H7 (cell line): Measurements from ENCODE around the gene DNAAF1. TPM values are rescaled to one million over a fixed set of nuclear protein-coding genes. Genes with fewer than 3 reads are reported as not detected.
A peak's percentile ranks its signal among the peaks of the same experiment; 100 is the strongest.

ENCODE experiments used
- DNase-seq: peaks from one replicate; pipeline ENCODE4 v3.0.0; 2012
- H3K27me3 ChIP-seq: 2 replicates; pipeline ENCODE4 v1.6.0; 2011; ENCODE audit warnings: mild to moderate bottlenecking, low read length; ENCODE audit not compliant: control insufficient read depth, insufficient read depth
- H3K36me3 ChIP-seq: replicated peaks from 2 replicates; pipeline ENCODE4 v1.5.1; 2011; ENCODE audit warnings: low read length; ENCODE audit not compliant: control insufficient read depth, insufficient read depth
- H3K4me3 ChIP-seq: 2 replicates; pipeline ENCODE4 v1.5.1; 2011; ENCODE audit warnings: low read depth, mild to moderate bottlenecking, control low read depth, low read length, moderate library complexity; ENCODE audit not compliant: insufficient read depth
- total RNA-seq: library from RNA; depleted of rRNA; stranded (reverse); fragments of >200 nt; shearing (Covaris generic); gene quantifications from 2 replicates; pipeline ENCODE4 v1.2.3, GENCODE V29; 2014

Gene DNAAF1
- total RNA-seq, 1 experiment from 2014 or later, result 0.07 TPM

- H3K36me3 ChIP-seq, result peaks cover 23% of the 10 kb centered on the region
- peak; percentile 43 for DNase-seq
- H3K27me3 ChIP-seq, result no peaks in the 10 kb centered on the region
- no peak overlapping the region for H3K4me3 ChIP-seq
Observed at GRCh38 chr16:84180519-84181140, 35.5 kb downstream of the DNAAF1 start.

GRCh38 chr16:84181144-84181915 lies 36.2 kb downstream of the DNAAF1 start:
- H3K36me3 ChIP-seq, result peaks cover 23% of the 10 kb centered on the region
- DNase-seq, result peak; percentile 38
- H3K4me3 ChIP-seq, result no peak overlapping the region
- no peaks in the 10 kb centered on the region for H3K27me3 ChIP-seq

GRCh38 chr16:84182104-84182503 lies 37.0 kb downstream of the DNAAF1 start:
- H3K4me3 ChIP-seq, result no peak overlapping the region
- DNase-seq, result peak; percentile 30
- no peaks in the 10 kb centered on the region for H3K27me3 ChIP-seq
- peaks cover 23% of the 10 kb centered on the region for H3K36me3 ChIP-seq

DNA sequence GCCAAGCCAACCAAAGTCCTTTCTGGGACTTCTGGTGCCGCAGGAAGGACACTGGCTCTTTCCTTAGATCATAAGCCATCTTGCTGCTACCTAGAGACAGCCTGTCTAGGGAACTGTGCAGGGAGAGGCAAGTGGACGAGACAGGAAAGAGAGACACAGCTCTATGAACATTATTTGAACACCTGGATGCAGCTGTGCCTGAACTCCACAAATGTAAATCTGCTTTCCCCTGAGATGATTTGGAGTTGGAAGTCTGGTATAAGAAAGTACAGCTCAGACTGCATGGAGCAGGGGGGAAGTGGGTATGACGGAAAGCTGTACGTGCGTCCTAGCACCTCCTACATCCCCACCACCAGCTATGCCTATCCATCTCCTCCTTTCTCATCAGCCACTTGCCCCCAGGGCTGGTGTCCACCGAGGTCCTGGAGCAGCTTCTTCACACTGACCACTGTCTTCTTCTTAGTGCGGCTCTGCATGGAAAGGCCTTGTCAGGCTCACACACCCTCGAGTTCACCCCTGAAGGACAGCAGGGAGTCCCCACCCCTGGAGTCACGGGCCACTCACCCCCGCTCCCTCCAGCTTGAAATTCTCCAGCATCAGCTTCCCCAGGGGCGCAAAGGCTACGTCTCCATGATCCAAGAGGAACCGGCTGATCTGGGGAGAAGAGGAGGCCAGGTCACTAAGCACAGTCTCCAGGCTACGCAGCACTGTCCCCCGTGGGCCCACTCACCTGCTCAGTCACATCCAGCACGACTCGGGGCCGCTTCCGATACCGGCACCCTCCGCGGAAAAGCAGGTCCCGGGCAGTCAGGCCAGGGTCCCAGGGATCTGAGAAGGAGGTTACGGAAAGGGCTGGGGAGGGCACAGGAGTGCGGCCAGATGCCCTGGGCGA lies 37.8 kb downstream of the DNAAF1 start:
- Histone ChIP-seq H3K36me3 (peaks cover 23% of the 10 kb centered on the region), H3K4me3 (no peak overlapping the region), H3K27me3 (no peaks in the 10 kb centered on the region)
- DNase-seq, result peak; percentile 39

DNA sequence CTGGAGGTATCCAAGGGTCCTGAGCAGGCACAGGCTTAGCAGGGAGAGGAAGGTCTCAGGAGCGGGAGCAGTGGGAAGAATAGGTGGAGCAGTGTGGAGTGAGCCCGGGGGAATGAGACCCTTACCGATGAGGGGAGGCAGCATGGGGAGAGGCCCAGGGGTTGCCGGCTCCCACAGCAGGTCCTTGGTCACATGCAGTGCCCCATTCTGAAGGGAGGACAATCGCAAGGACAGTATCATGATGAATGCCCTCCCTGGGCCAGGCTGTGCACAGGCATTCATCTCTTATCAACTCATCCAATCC lies 38.4 kb downstream of the DNAAF1 start:
- DNase-seq, result no peak
- Histone ChIP-seq H3K4me3 (no peak overlapping the region), H3K27me3 (no peaks in the 10 kb centered on the region), H3K36me3 (peaks cover 20% of the 10 kb centered on the region)

DNA sequence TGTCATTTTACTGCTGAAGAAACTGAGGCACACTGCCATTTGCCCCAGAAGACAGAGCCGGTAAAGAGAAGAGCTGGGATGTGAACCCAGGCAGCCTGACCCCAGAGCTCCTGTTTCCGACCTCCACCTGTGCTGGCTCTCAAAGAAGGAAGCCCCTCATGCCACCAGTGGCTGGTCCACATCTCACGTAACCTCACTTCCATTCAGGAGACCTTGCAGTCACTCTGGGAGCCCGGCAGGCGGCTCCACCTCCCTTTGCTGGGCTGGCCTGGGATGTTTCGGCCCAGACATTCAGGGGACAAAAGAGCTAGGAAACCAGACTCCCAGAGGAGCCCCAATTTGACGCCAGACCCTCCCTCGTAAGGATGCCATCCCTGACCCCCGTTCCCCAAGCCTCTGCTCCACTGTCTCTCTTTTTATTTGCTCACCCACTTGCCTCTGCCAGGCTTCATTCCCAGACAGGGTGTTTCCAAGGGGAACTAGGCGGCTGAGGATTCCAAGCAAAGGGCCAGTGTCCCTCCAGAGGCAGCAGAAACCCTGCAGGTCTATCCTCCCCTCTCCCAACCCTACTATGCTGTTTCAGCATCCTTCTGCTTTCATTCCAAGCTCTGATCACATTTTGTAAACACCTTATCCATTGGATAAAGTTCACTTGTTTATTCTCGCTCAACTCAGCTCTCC lies 38.9 kb downstream of the DNAAF1 start:
- Histone ChIP-seq H3K36me3 (peaks cover 18% of the 10 kb centered on the region), H3K4me3 (no peak overlapping the region), H3K27me3 (no peaks in the 10 kb centered on the region)
- peak; percentile 60 for DNase-seq

DNA sequence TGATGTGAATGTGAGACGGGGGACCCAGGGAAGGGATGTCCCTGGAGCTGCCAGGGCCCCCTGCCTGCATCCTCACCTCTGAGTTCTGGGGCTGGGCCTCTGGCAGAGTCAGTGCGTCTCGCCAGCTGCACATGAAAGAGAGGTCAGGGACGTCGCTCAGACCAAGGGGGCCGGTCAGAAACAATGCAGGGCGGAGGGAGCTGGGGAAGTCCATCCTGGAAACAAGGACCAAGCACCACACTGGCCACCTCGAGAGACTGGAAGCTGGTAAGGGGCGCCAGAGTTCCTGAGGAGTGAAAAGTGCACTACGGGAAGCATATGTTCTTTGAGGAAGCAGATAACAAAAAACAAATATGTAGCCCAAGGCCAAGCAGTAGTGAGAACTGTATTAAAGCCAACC lies 39.7 kb downstream of the DNAAF1 start:
- H3K36me3 ChIP-seq, result peaks cover 18% of the 10 kb centered on the region
- no peaks in the 10 kb centered on the region for H3K27me3 ChIP-seq
- no peak overlapping the region for H3K4me3 ChIP-seq
- DNase-seq, result peak; percentile 33

GRCh38 chr16:84186685-84187437 lies 41.8 kb downstream of the DNAAF1 start, which contains the start of gene TAF1C:
TAF1C (minus strand) TSS chr16:84187057; CDS start chr16:84184988, 2,069 bp downstream.
- Histone ChIP-seq H3K4me3 (peak within 1 kb of the TSS; percentile 94), H3K36me3 (peaks cover 14% of the 10 kb centered on the region), H3K27me3 (no peaks in the 10 kb centered on the region)
- peak; percentile 99 for DNase-seq

DNA sequence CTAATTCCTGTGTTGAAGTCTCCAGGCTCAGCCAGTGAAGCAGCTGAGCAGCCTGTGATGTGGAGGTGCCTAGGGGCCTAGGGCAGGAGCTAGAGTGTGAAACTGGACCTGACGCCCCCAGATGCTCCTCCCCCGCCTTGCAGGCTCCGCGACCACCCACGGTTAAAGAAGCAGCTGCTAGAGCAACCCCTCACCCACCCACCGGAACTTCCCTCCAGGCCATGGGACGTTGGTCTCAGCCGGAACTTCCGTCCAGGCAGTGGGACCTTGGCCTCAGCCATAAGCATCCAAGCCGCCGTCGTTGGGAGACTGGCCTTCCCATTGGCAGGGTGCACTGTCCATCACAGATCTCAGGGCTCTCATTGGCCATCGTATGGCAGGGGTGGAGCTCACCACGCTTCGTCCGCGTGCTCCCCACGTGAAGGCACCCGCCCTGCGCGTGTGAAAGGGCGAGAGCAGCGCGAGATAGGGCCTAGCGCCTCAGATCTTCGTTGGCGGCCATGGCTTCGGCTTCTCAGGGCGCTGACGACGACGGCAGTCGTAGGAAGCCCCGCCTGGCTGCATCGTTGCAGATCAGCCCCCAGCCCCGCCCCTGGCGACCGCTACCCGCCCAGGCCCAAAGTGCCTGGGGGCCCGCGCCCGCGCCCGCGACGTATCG lies 45.8 kb downstream of the DNAAF1 start, which contains the start of gene ADAD2:
Gene ADAD2, plus strand, starts transcription at position 427 of the 658 bp plus-strand sequence. Its CDS starts 74 bp downstream, at position 501.
- no peak within 1 kb of the TSS for H3K4me3 ChIP-seq
- peak; percentile 95 for DNase-seq
- H3K36me3 ChIP-seq, result no peaks in the 10 kb centered on the region
- H3K27me3 ChIP-seq, result no peaks in the 10 kb centered on the region

GRCh38 chr16:84191466-84191865 lies 46.4 kb downstream of the DNAAF1 start:
- H3K4me3 ChIP-seq, result no peak overlapping the region
- H3K27me3 ChIP-seq, result no peaks in the 10 kb centered on the region
- H3K36me3 ChIP-seq, result no peaks in the 10 kb centered on the region
- no peak for DNase-seq

- no peaks in the 10 kb centered on the region for H3K36me3 ChIP-seq
- no peak overlapping the region for H3K4me3 ChIP-seq
- DNase-seq, result no peak
- H3K27me3 ChIP-seq, result no peaks in the 10 kb centered on the region
Observed at GRCh38 chr16:84193480-84193879, 48.4 kb downstream of the DNAAF1 start.

- no peak for DNase-seq
- Histone ChIP-seq H3K27me3 (no peaks in the 10 kb centered on the region), H3K4me3 (no peak overlapping the region), H3K36me3 (no peaks in the 10 kb centered on the region)
Observed at GRCh38 chr16:84194018-84194417, 48.9 kb downstream of the DNAAF1 start.

DNA sequence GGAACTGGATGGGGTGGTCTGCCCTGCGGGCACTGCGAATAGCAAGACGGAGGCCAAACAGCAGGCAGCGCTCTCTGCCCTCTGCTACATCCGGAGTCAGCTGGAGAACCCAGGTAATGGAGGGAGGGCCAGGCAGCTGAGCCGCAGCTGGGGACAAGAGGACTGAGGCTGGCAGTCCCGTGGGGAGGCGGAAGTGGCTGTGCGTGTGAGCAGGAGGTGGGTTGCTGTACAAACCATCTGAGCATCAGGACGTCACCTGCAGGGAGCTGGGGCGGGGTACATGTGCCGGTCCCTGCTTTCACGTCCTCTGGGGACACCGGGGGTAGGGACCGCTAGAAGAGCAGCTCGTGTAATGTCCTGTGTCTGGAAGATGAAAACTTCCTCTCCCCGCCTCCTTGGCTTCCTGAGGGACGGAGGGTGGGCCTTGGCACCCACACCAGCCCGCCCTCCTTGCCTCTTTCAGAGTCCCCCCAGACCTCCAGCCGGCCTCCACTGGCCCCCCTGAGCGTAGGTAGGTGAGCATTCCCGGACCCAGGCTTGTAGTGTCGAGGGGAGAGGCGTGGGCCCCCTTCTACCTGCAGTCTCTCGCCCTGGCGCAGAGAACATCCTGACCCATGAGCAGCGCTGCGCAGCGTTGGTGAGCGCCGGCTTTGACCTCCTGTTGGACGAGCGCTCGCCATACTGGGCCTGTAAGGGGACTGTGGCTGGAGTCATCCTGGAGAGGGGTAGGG lies 49.5 kb downstream of the DNAAF1 start:
- H3K4me3 ChIP-seq, result no peak overlapping the region
- no peaks in the 10 kb centered on the region for H3K36me3 ChIP-seq
- peak; percentile 60 for DNase-seq

More for the DNA sequence above, 49.5 kb downstream of the DNAAF1 start:
- H3K27me3 ChIP-seq, result no peaks in the 10 kb centered on the region
